Karpas-422 (cell line): ENCODE data around the gene DOK7. TPM values are rescaled to one million over a fixed set of nuclear protein-coding genes. Genes with fewer than 3 reads are reported as not detected.
A peak's percentile ranks its signal among the peaks of the same experiment; 100 is the strongest.
"Not testable (repeated sequence)": the region's sequence is repeated elsewhere in the genome, so short reads cannot be mapped to it uniquely, and the experiment has no call there.

Experiments
- DNase-seq: peaks from one replicate; pipeline ENCODE4 v3.0.0-alpha.2; 2015
- H2AFZ ChIP-seq: fragments of 200-600 bp; sonication (generic); 2 replicates; pipeline ENCODE4 v1.6.1; 2014; ENCODE audit warnings: antibody characterized with exemption, low read length, mixed read lengths
- H3K27ac ChIP-seq: fragments of 200-600 bp; sonication (generic); 2 replicates; pipeline ENCODE4 v1.5.1; 2014; ENCODE audit warnings: mild to moderate bottlenecking, low read length, moderate library complexity
- H3K27me3 ChIP-seq: fragments of 200-600 bp; sonication (generic); 2 replicates; pipeline ENCODE4 v1.6.1; 2014; ENCODE audit warnings: low read length, mixed read lengths
- H3K36me3 ChIP-seq: fragments of 200-600 bp; sonication (generic); 2 replicates; pipeline ENCODE4 v1.6.1; 2014; ENCODE audit warnings: low read length, mixed read lengths; ENCODE audit not compliant: insufficient read depth
- H3K4me1 ChIP-seq: fragments of 200-600 bp; sonication (generic); 2 replicates; pipeline ENCODE4 v1.6.1; 2014; ENCODE audit warnings: mild to moderate bottlenecking, low read length, mixed read lengths
- H3K4me2 ChIP-seq: fragments of 200-600 bp; sonication (generic); 2 replicates; pipeline ENCODE4 v1.6.1; 2014; ENCODE audit warnings: low read length, low read depth, mild to moderate bottlenecking; ENCODE audit not compliant: poor library complexity, severe bottlenecking
- H3K4me3 ChIP-seq: fragments of 200-600 bp; sonication (generic); 2 replicates; pipeline ENCODE4 v1.5.1; 2014; ENCODE audit warnings: mild to moderate bottlenecking, antibody characterized with exemption, low read length, mixed read lengths
- H3K79me2 ChIP-seq: fragments of 200-600 bp; sonication (generic); 2 replicates; pipeline ENCODE4 v1.6.1; 2014; ENCODE audit warnings: mild to moderate bottlenecking, low read length, mixed read lengths
- H3K9ac ChIP-seq: fragments of 200-600 bp; sonication (generic); 2 replicates; pipeline ENCODE4 v1.6.0; 2014; ENCODE audit warnings: low read length
- H3K9me2 ChIP-seq: fragments of 200-600 bp; sonication (generic), shearing (Covaris generic); replicated peaks from 2 replicates; pipeline ENCODE4 v1.6.0; 2014; ENCODE audit warnings: mild to moderate bottlenecking, low read length, moderate library complexity; ENCODE audit not compliant: insufficient read depth
- H3K9me3 ChIP-seq: fragments of 300-700, 200-600 bp; sonication (generic); 2 replicates; pipeline ENCODE4 v1.6.1; 2014; ENCODE audit warnings: low read length, mixed read lengths
- H4K20me1 ChIP-seq: fragments of 200-600 bp; sonication (generic); 2 replicates; pipeline ENCODE4 v1.6.1; 2014; ENCODE audit warnings: mild to moderate bottlenecking, antibody characterized with exemption, low read length, low read depth; ENCODE audit not compliant: insufficient read depth
- total RNA-seq: library from RNA; depleted of rRNA; stranded (reverse); fragments of >200 nt; shearing (Covaris generic); gene quantifications from 2 replicates; pipeline ENCODE4 v1.2.3, GENCODE V29; 2014; ENCODE audit warnings: low replicate concordance; rRNA removed

Gene DOK7
- total RNA-seq, 1 experiment from 2014 or later: 1.6 TPM

- no peaks in the 10 kb centered on the region for H3K9me2 ChIP-seq
- H3K27me3 ChIP-seq: no peaks in the 10 kb centered on the region
- peak; percentile 96 for DNase-seq
- peaks cover 24% of the 10 kb centered on the region; the same call in 1 of the 2 replicates for H4K20me1 ChIP-seq
- no peaks in the 10 kb centered on the region for H3K9me3 ChIP-seq
- H3K36me3 ChIP-seq: no peaks in the 10 kb centered on the region
- 0 out of 2 replicates have a peak within 1 kb of the TSS, but pooled peaks have one; percentile 13 for H3K27ac ChIP-seq
- H2AFZ ChIP-seq: peak within 1 kb of the TSS; percentile 61; the same call in 1 of the 2 replicates
- peak within 1 kb of the TSS; percentile 86 for H3K9ac ChIP-seq
- peaks cover 43% of the 10 kb centered on the region for H3K4me1 ChIP-seq
- H3K4me3 ChIP-seq: peak within 1 kb of the TSS; percentile 75
- H3K79me2 ChIP-seq: peaks cover 46% of the 10 kb centered on the region
- peak within 1 kb of the TSS; percentile 82 for H3K4me2 ChIP-seq
Observed at GRCh38 chr4:3531879-3532750, 69.0 kb downstream of the DOK7 start, which contains the start of gene LRPAP1. Gene LRPAP1, minus strand, starts transcription at chr4:3532422. Its CDS starts 10 bp downstream, at chr4:3532412.

GRCh38 chr4:3532751-3533422, 69.8 kb downstream of the DOK7 start:
- Histone ChIP-seq H3K36me3 (no peaks in the 10 kb centered on the region), H4K20me1 (peaks cover 20% of the 10 kb centered on the region; the same call in 1 of the 2 replicates), H3K4me2 (peak overlapping the region; percentile 82), H3K4me3 (peak overlapping the region; percentile 75; the same call in 1 of the 2 replicates), H3K27ac (no peak overlapping the region), H3K4me1 (peaks cover 37% of the 10 kb centered on the region), H3K9me2 (no peaks in the 10 kb centered on the region), H3K9me3 (no peaks in the 10 kb centered on the region), H3K79me2 (peaks cover 39% of the 10 kb centered on the region), H3K27me3 (no peaks in the 10 kb centered on the region), H3K9ac (0 out of 2 replicates have a peak overlapping the region, but pooled peaks have one; percentile 33), H2AFZ (no peak overlapping the region)
- DNase-seq: peak; percentile 32

GRCh38 chr4:3533423-3533820, 70.3 kb downstream of the DOK7 start:
- no peak overlapping the region for H3K27ac ChIP-seq
- H3K4me1 ChIP-seq: peaks cover 32% of the 10 kb centered on the region
- H3K9ac ChIP-seq: no peak overlapping the region
- no peaks in the 10 kb centered on the region for H3K36me3 ChIP-seq
- H2AFZ ChIP-seq: no peak overlapping the region
- H3K9me2 ChIP-seq: no peaks in the 10 kb centered on the region
- no peaks in the 10 kb centered on the region for H3K27me3 ChIP-seq
- no peak overlapping the region for H3K4me3 ChIP-seq
- no peaks in the 10 kb centered on the region for H3K9me3 ChIP-seq
- no peak overlapping the region for H3K4me2 ChIP-seq
- DNase-seq: peak; percentile 1
- H4K20me1 ChIP-seq: peaks cover 20% of the 10 kb centered on the region; the same call in 1 of the 2 replicates
- peaks cover 33% of the 10 kb centered on the region for H3K79me2 ChIP-seq

- not testable (repeated sequence) for H3K36me3 ChIP-seq, H3K4me3 ChIP-seq, H3K27me3 ChIP-seq, H3K9me3 ChIP-seq, H3K4me2 ChIP-seq, H4K20me1 ChIP-seq, H3K27ac ChIP-seq, H2AFZ ChIP-seq, H3K9ac ChIP-seq, H3K9me2 ChIP-seq
- H3K79me2 ChIP-seq: peaks cover 13% of the 10 kb centered on the region
- H3K4me1 ChIP-seq: peaks cover 15% of the 10 kb centered on the region
- DNase-seq: peak; percentile 1
Observed at GRCh38 chr4:3535812-3536211, 72.7 kb downstream of the DOK7 start.

GRCh38 chr4:3538906-3539305, 75.8 kb downstream of the DOK7 start:
- H4K20me1 ChIP-seq, H3K9me3 ChIP-seq, H3K4me2 ChIP-seq, H3K4me1 ChIP-seq, H2AFZ ChIP-seq, H3K27ac ChIP-seq, H3K27me3 ChIP-seq, H3K36me3 ChIP-seq, H3K4me3 ChIP-seq, H3K79me2 ChIP-seq, H3K9ac ChIP-seq, DNase-seq, H3K9me2 ChIP-seq: not testable (repeated sequence)

GRCh38 chr4:3543415-3543814, 80.3 kb downstream of the DOK7 start:
- not testable (repeated sequence) for H3K79me2 ChIP-seq, H3K4me3 ChIP-seq, H4K20me1 ChIP-seq, H3K9ac ChIP-seq, H3K27ac ChIP-seq, H2AFZ ChIP-seq, DNase-seq, H3K36me3 ChIP-seq, H3K27me3 ChIP-seq, H3K4me2 ChIP-seq, H3K4me1 ChIP-seq, H3K9me3 ChIP-seq, H3K9me2 ChIP-seq

Other genes starting within 250 kb of the DOK7 start
- gene MSANTD1, start 214.1 kb upstream of the DOK7 start, total RNA-seq: 0.52 and 1.0 TPM in 2 replicates
- 4.7 TPM in 1 of 2 replicates, not detected in the other for gene RGS12, start 170.3 kb upstream of the DOK7 start, total RNA-seq
- not detected in 2 replicates for gene HGFAC, start 21.3 kb upstream of the DOK7 start, total RNA-seq
- 15.3 and 57.2 TPM in 2 replicates for gene LRPAP1, start 69.1 kb downstream of the DOK7 start, total RNA-seq